Pancreas (tissue), 10 donors: ENCODE results near the gene CHADL. TPM values are rescaled to one million over a fixed set of nuclear protein-coding genes. Genes with fewer than 3 reads are reported as not detected.

Experiments used
- ATAC-seq, 4 donors: fragments of 200-7000 bp; cut with Tn5 transposase; one replicate each; pipeline versions ENCODE4 v1.8.0 to v1.9.1; 2020; ENCODE audit warnings: mild to moderate bottlenecking in 4 of 4, moderate library complexity in 4 of 4
- DNase-seq, 6 donors: peaks; one replicate each; pipeline ENCODE4 v3.0.0-alpha.2; 2020
- FAIRE-seq: peaks from 2 replicates; lab custom pipeline; 2012; peaks lifted over from hg19 to GRCh38; lab: Jason Lieb, UNC
- H3K27ac ChIP-seq, 4 donors: fragments of 200-600 bp; sonication (generic); 1 replicate in 3 of 4; 2 replicates in 1 of 4; pipeline versions ENCODE4 v1.5.0 to v1.8.0; 2020
- H3K27me3 ChIP-seq, 4 donors: fragments of 200-600 bp; one replicate each; pipeline ENCODE4 v1.8.0; 2021
- H3K36me3 ChIP-seq, 3 donors: fragments of 200-600 bp; sonication (generic) in 1 of 3; one replicate each; pipeline versions ENCODE4 v1.5.0 to v1.8.0; 2020 to 2021
- H3K4me1 ChIP-seq, 3 donors: fragments of 200-600 bp; one replicate each; pipeline ENCODE4 v1.8.0; 2021
- H3K4me3 ChIP-seq, 4 donors: fragments of 200-600 bp; sonication (generic) in 2 of 4; one replicate each; pipeline versions ENCODE4 v1.5.0 to v1.8.0; 2020 to 2021
- H3K9me3 ChIP-seq, 4 donors: fragments of 200-600 bp; one replicate each; pipeline ENCODE4 v1.8.0; 2021
- CTCF ChIP-seq, 4 donors: fragments of 200-600 bp; sonication (generic) in 3 of 4; IDR thresholded peaks; one replicate each; pipeline versions ENCODE4 v1.5.0 to v1.8.0; 2021; ENCODE audit warnings: antibody characterized with exemption in 4 of 4
- WGBS, 2 donors: extraction: QIAGEN DNeasy Blood & Tissue Kit; methylation state at CpG; one replicate each; pipeline ENCODE4 v1.1.7; 2013; 5-methylcytosine and 5-hydroxymethylcytosine counted together
- intact Hi-C, 3 donors: fragments of 100-400 bp; cut with DNase I; formaldehyde crosslinking; loops; one replicate each; pipeline versions ENCODE4 v1.11.1 to v1.14.2; 2022
- polyA plus RNA-seq, 2 donors: library from polyadenylated mRNA; stranded (reverse); fragments of 200-250 nt; gene quantifications; one replicate each; pipeline ENCODE4 v1.2.3, GENCODE V29; 2013
- total RNA-seq, 6 donors: library from RNA; stranded (reverse); fragmentation: NEBNext Ultra II Directional in 4 of 6; extraction: Animal tissue kit (Norgen Biotek cat#: 25700) in 4 of 6; gene quantifications; one replicate each; pipeline versions ENCODE4 v1.2.1 to v1.2.4, GENCODE V29; 2021 to 2023
- donor health status: healthy with polysubstance abuse.
- donor health status: DM: no; HTN: no; CAD: no; lungs with moderate emphysema.
- donor health status: DM: no; HTN: no; CAD: no.
- donor health status: control.
- donor health status: control.
- donor health status: Bipolar disorder and iron deficiency.
- donor health status: DM: yes; HTN: yes; CAD: no.
- donor health status: DM: no; HTN: no; CAD: no.
- donor health status: DM: no; HTN: no; CAD: no.
- donor health status: DM: yes; HTN: yes; CAD: no.

The CHADL gene
- total and polyA plus RNA-seq, 8 donors, result 0.95 to 4.9 (median 2.2) TPM

GRCh38 chr22:41285820-41286638, 45.3 kb upstream of the CHADL start, which contains the start of gene RANGAP1:
Gene RANGAP1, minus strand, starts transcription at chr22:41286187. Its CDS starts 5,143 bp downstream, at chr22:41281044.
- WGBS, 2 donors, result 0 to 1% methylated on average over 76 to 77 of the region's 77 CpGs
- Histone ChIP-seq H3K4me1 (peaks cover 13 to 23% (median 19%) of the 10 kb centered on the region in 3 donors), H3K27me3 (no peaks in the 10 kb centered on the region), H3K27ac (peak within 1 kb of the TSS; percentile 46 to 96 (median 79)), H3K36me3 (no peaks in the 10 kb centered on the region), H3K9me3 (no peaks in the 10 kb centered on the region), H3K4me3 (peak within 1 kb of the TSS; percentile 87 to 98 (median 94))
- DNase-seq (peak; percentile 97 to 99 (median 99)), ATAC-seq (peak; percentile 93 to 97 (median 94)), FAIRE-seq (peak; percentile 90)
- intact Hi-C loops, result no loop called here
- TF ChIP-seq CTCF (IDR thresholded peaks at IDR 0.05), result peak in 2 of 4 donors; percentile 4 to 11

- DNase-seq (peak; percentile 52 to 78 (median 71)), FAIRE-seq (no peak), ATAC-seq (peak; percentile 29 to 56 (median 38))
- no peaks in the 10 kb centered on the region for H3K27me3 ChIP-seq
- intact Hi-C loops, result no loop called here
- peak overlapping the region; percentile 46 to 88 (median 76) for H3K27ac ChIP-seq
- TF ChIP-seq CTCF (IDR thresholded peaks at IDR 0.05), result no peak
- peaks cover 0 to 5% (median 0%) of the 10 kb centered on the region in 3 donors for H3K36me3 ChIP-seq
- no peaks in the 10 kb centered on the region for H3K9me3 ChIP-seq
- H3K4me1 ChIP-seq, result peaks cover 13 to 23% (median 19%) of the 10 kb centered on the region in 3 donors
- H3K4me3 ChIP-seq, result peak overlapping the region; percentile 87 to 98 (median 94)
- WGBS, 2 donors, result 0% methylated on average over 30 of the region's 30 CpGs
These were observed 44.7 kb upstream of the CHADL start for GRCh38 chr22:41285441-41285819.

GRCh38 chr22:41284465-41284864, 43.7 kb upstream of the CHADL start:
- Histone ChIP-seq H3K36me3 (peaks cover 0 to 10% (median 4%) of the 10 kb centered on the region in 3 donors), H3K4me1 (peaks cover 13 to 23% (median 19%) of the 10 kb centered on the region in 3 donors), H3K9me3 (no peaks in the 10 kb centered on the region), H3K27ac (peak overlapping the region in 1 of 4 donors; percentile 87), H3K4me3 (no peak overlapping the region), H3K27me3 (no peaks in the 10 kb centered on the region)
- ATAC-seq (no peak), FAIRE-seq (no peak), DNase-seq (no peak)
- 72 to 79% methylated on average over 10 of the region's 10 CpGs for WGBS, 2 donors
- TF ChIP-seq CTCF (IDR thresholded peaks at IDR 0.05), result no peak
- intact Hi-C loops, result no loop called here

GRCh38 chr22:41280854-41281253, 40.1 kb upstream of the CHADL start:
- FAIRE-seq, result no peak
- intact Hi-C loops, result loop anchor here in 1 of 3 donors (2.0 kb wide), 1 partner anchor 26 kb away; no protein-coding TSS in a partner anchor
- no peak overlapping the region for H3K27ac ChIP-seq
- no peak for ATAC-seq
- H3K4me1 ChIP-seq, result peaks cover 0 to 8% (median 4%) of the 10 kb centered on the region in 3 donors
- H3K27me3 ChIP-seq, result no peaks in the 10 kb centered on the region
- no peak for TF ChIP-seq CTCF (IDR thresholded peaks at IDR 0.05)
- H3K4me3 ChIP-seq, result no peak overlapping the region
- WGBS, 2 donors, result 76 to 89% methylated on average over 2 of the region's 2 CpGs
- DNase-seq, result no peak
- no peaks in the 10 kb centered on the region for H3K9me3 ChIP-seq
- H3K36me3 ChIP-seq, result peaks cover 0 to 23% (median 4%) of the 10 kb centered on the region in 3 donors
